ENCODE measurements around the gene ANKMY2.
"Not testable (repeated sequence)": the region's sequence is repeated elsewhere in the genome, so short reads cannot be mapped to it uniquely, and the experiment has no call there.

Gene ANKMY2

DNA sequence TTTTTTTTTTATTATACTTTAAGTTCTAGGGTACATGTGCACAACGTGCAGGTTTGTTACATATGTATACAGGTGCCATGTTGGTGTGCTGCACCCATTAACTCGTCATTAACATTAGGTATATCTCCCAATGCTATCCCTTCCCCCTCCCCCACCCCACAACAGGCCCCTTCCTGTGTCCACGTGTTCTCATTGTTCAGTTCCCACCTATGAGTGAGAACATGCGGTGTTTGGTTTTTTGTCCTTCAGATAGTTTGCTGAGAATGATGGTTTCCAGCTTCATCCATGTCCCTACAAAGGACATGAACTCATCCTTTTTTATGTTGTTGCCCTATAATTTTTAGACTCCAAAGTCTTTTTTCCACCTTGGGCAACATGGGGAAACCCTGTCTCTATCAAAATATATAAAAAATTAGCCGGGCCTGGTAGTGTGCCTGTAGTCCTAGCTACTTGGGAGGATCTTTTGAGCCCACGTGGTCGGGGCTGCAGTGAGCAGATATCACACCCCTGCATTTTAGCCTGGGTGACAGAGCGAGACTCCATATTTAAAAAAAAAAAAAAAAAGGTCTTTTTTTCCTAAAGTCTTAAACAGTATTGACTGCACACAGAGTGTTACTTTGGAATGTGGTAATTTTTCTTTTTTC lies 14.4 kb upstream of the ANKMY2 start:
- not testable (repeated sequence) for H3K9me3 ChIP-seq (ENCODE audit: control insufficient read depth in 1 of 2, low read length in 2 of 2); H3K27ac ChIP-seq (ENCODE audit: low read depth, low read length); H3K36me3 ChIP-seq (ENCODE audit: control insufficient read depth in 1 of 2, insufficient read depth in 2 of 2, low read length in 2 of 2); H3K9ac ChIP-seq (ENCODE audit: low read depth in 1 of 2, low read length in 2 of 2); H3K4me3 ChIP-seq (ENCODE audit: low read depth in 1 of 2, low read length in 2 of 2); H3K27me3 ChIP-seq (ENCODE audit: control insufficient read depth in 1 of 2, insufficient read depth in 2 of 2, low read length in 2 of 2)
- H3K4me1 ChIP-seq (ENCODE audit: control insufficient read depth in 1 of 2, insufficient read depth in 2 of 2, low read length in 2 of 2) = peaks cover 4 to 14% of the 10 kb centered on the region in 2 donors

DNA sequence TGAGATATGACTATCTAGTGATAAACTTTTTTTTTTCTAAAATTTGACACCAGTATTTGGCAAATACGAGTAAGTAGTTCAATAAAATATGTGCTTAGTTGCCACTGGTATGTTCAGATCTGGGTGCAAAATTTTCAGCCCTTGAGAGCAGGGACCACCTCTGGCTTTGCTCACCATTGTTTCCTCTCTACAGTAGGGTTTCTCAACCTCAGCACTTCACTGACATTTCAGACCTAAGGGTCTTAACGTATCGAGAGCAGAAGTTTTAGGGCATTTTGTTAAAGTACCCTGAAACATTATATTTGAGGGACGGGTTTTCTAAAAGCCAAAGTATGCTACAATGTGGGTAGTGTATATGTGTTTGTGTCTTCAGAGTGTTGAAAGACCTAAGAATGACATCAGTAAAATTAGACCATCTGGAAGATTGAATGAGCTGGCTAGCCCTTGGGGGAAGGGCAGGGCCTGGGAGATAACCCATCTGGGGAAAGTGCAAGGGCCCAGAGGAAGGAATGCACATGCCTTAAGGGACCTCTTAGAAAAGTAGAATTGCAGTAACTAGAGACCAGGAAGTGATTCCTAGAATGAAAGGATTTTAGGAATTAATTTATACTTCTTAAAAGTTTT lies 12.2 kb upstream of the ANKMY2 start:
- H3K9me3 ChIP-seq (ENCODE audit: control insufficient read depth in 1 of 2, low read length in 2 of 2) = no peaks in the 10 kb centered on the region
- peaks cover 4 to 14% of the 10 kb centered on the region in 2 donors for H3K4me1 ChIP-seq (ENCODE audit: control insufficient read depth in 1 of 2, insufficient read depth in 2 of 2, low read length in 2 of 2)
- H3K27ac ChIP-seq (ENCODE audit: low read depth, low read length) = no peak overlapping the region
- H3K36me3 ChIP-seq (ENCODE audit: control insufficient read depth in 1 of 2, insufficient read depth in 2 of 2, low read length in 2 of 2) = no peaks in the 10 kb centered on the region
- no peak overlapping the region for H3K4me3 ChIP-seq (ENCODE audit: low read depth in 1 of 2, low read length in 2 of 2)
- H3K9ac ChIP-seq (ENCODE audit: low read depth in 1 of 2, low read length in 2 of 2) = no peak overlapping the region
- H3K27me3 ChIP-seq (ENCODE audit: control insufficient read depth in 1 of 2, insufficient read depth in 2 of 2, low read length in 2 of 2) = no peaks in the 10 kb centered on the region

DNA sequence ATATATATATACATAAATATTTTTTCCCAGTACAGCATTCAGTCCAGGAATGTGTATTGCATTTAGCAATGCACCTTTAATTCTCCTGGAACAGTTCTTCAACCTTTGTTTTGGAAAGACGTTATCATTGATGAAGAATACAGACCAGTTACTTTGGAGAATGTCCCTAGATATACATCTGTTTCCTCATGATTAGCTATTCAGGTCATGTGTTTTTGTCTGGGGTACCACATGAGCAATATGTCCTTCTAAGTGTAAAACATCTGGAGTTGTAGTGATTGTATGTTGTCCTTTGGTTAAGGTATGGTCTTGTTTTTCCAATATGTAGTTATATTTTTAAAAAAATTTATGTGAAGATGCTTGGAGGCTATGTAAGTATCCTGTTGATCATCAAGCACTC lies 10.6 kb upstream of the ANKMY2 start:
- Histone ChIP-seq H3K27me3 (ENCODE audit: control insufficient read depth in 1 of 2, insufficient read depth in 2 of 2, low read length in 2 of 2) (no peaks in the 10 kb centered on the region), H3K36me3 (ENCODE audit: control insufficient read depth in 1 of 2, insufficient read depth in 2 of 2, low read length in 2 of 2) (no peaks in the 10 kb centered on the region), H3K4me1 (ENCODE audit: control insufficient read depth in 1 of 2, insufficient read depth in 2 of 2, low read length in 2 of 2) (peaks cover 2 to 8% of the 10 kb centered on the region in 2 donors), H3K4me3 (ENCODE audit: low read depth in 1 of 2, low read length in 2 of 2) (no peak overlapping the region), H3K9ac (ENCODE audit: low read depth in 1 of 2, low read length in 2 of 2) (no peak overlapping the region), H3K9me3 (ENCODE audit: control insufficient read depth in 1 of 2, low read length in 2 of 2) (no peaks in the 10 kb centered on the region), H3K27ac (ENCODE audit: low read depth, low read length) (no peak overlapping the region)

DNA sequence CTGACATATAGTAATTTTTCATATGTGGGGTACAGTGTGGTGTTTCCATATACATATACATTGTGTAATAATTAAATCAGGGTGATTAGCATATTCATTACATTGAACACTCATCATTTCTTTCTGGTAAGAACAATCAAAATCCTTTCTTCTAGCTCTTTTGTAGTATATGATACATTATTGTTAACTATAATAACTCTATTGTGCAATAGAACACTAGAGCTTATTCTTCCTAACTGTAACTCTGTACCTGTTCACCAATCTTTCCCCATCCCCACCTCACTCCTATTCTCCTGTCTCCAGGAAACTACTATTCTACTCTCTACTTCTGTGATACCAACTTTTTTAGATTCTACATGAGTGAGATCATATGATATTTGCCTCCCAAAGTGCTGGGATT lies 9.8 kb upstream of the ANKMY2 start:
- Histone ChIP-seq H3K4me3 (ENCODE audit: low read depth in 1 of 2, low read length in 2 of 2) (no peak overlapping the region), H3K36me3 (ENCODE audit: control insufficient read depth in 1 of 2, insufficient read depth in 2 of 2, low read length in 2 of 2) (no peaks in the 10 kb centered on the region), H3K27ac (ENCODE audit: low read depth, low read length) (no peak overlapping the region), H3K27me3 (ENCODE audit: control insufficient read depth in 1 of 2, insufficient read depth in 2 of 2, low read length in 2 of 2) (no peaks in the 10 kb centered on the region), H3K9ac (ENCODE audit: low read depth in 1 of 2, low read length in 2 of 2) (no peak overlapping the region), H3K9me3 (ENCODE audit: control insufficient read depth in 1 of 2, low read length in 2 of 2) (no peaks in the 10 kb centered on the region), H3K4me1 (ENCODE audit: control insufficient read depth in 1 of 2, insufficient read depth in 2 of 2, low read length in 2 of 2) (peaks cover 0 to 6% of the 10 kb centered on the region in 2 donors)

DNA sequence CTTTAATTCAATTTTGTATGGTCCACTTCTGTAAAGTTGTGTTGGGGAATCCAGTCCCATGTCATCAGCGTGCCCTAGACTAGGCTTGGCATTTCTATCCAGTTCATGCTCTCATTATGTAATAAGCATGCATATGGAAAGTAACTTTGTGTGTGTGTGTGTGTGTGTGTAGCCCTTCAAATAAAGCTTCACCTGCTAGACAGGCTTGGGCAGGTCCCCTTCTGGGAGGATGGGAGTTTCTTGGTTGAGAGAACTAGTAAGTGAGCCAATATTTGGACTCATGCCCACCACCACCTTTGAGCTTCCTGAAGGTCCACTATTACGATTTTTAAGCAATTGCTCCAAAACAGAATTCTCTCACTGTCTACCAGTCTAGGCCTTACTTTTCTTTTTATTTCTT lies 7.3 kb upstream of the ANKMY2 start:
- H3K4me1 ChIP-seq (ENCODE audit: control insufficient read depth in 1 of 2, insufficient read depth in 2 of 2, low read length in 2 of 2) = peaks cover 0 to 18% of the 10 kb centered on the region in 2 donors
- no peaks in the 10 kb centered on the region for H3K9me3 ChIP-seq (ENCODE audit: control insufficient read depth in 1 of 2, low read length in 2 of 2)
- no peak overlapping the region for H3K27ac ChIP-seq (ENCODE audit: low read depth, low read length)
- H3K9ac ChIP-seq (ENCODE audit: low read depth in 1 of 2, low read length in 2 of 2) = no peak overlapping the region
- H3K4me3 ChIP-seq (ENCODE audit: low read depth in 1 of 2, low read length in 2 of 2) = no peak overlapping the region
- H3K27me3 ChIP-seq (ENCODE audit: control insufficient read depth in 1 of 2, insufficient read depth in 2 of 2, low read length in 2 of 2) = no peaks in the 10 kb centered on the region
- no peaks in the 10 kb centered on the region for H3K36me3 ChIP-seq (ENCODE audit: control insufficient read depth in 1 of 2, insufficient read depth in 2 of 2, low read length in 2 of 2)

DNA sequence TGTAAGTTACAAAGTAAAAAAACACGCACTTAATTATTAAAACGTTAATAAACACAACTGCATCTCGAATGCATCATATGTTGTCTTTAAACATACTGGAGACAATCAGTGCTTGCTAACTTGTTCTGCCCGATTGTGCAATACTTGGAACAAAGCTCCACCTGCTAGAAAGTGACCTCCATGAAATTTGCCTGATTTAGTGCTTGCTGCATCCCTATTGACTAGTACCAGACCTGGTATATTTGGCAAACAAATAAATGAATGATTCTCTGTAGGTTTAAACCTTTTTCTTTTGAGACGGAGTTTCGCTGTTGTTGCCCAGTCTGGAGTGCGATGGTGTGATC lies 6.7 kb upstream of the ANKMY2 start:
- no peaks in the 10 kb centered on the region for H3K9me3 ChIP-seq (ENCODE audit: control insufficient read depth in 1 of 2, low read length in 2 of 2)
- no peak overlapping the region for H3K4me3 ChIP-seq (ENCODE audit: low read depth in 1 of 2, low read length in 2 of 2)
- no peaks in the 10 kb centered on the region for H3K27me3 ChIP-seq (ENCODE audit: control insufficient read depth in 1 of 2, insufficient read depth in 2 of 2, low read length in 2 of 2)
- no peaks in the 10 kb centered on the region for H3K36me3 ChIP-seq (ENCODE audit: control insufficient read depth in 1 of 2, insufficient read depth in 2 of 2, low read length in 2 of 2)
- no peak overlapping the region for H3K9ac ChIP-seq (ENCODE audit: low read depth in 1 of 2, low read length in 2 of 2)
- peaks cover 6 to 21% of the 10 kb centered on the region in 2 donors for H3K4me1 ChIP-seq (ENCODE audit: control insufficient read depth in 1 of 2, insufficient read depth in 2 of 2, low read length in 2 of 2)
- H3K27ac ChIP-seq (ENCODE audit: low read depth, low read length) = no peak overlapping the region

DNA sequence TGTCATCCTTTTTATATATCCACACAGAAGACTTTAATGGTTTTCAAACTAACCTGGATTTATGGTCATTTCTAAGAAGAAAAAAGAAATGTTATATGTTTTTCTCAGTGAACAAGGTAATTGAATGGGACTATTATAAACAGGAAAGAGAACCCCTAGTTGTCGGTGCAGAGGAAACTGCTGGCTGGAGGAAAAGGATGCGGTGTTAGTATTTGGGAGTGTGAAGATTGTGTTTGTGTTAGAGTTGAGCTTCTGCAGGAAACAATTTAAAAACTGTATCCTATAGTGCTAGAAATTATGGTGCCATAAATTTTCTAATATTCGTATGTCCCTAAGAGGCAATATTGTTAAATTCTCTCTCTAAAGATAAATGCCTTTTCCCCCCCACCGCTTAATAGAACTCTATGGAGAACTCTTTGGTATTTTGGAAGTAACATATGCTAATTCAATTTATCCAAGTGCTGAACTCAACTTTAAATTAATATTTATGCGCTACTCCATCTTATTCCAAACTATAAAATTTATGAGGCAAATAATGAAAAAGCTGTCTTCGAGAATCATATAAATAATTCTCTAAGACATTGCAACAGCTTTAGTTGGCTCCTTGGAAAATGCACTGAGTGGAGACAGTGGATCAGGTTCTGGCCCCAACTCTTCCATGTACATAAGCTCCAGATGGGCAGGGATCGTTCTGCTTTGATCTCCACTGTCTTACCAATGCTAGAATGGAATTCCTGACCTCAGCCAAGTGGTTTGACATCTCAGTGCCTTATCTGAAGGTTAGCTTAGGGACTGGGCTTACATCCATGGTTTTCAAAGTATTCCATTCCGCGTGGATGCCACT lies 6.1 kb upstream of the ANKMY2 start:
- no peaks in the 10 kb centered on the region for H3K27me3 ChIP-seq (ENCODE audit: control insufficient read depth in 1 of 2, insufficient read depth in 2 of 2, low read length in 2 of 2)
- H3K27ac ChIP-seq (ENCODE audit: low read depth, low read length) = no peak overlapping the region
- H3K4me3 ChIP-seq (ENCODE audit: low read depth in 1 of 2, low read length in 2 of 2) = no peak overlapping the region
- H3K9me3 ChIP-seq (ENCODE audit: control insufficient read depth in 1 of 2, low read length in 2 of 2) = no peaks in the 10 kb centered on the region
- peaks cover 11 to 25% of the 10 kb centered on the region in 2 donors for H3K4me1 ChIP-seq (ENCODE audit: control insufficient read depth in 1 of 2, insufficient read depth in 2 of 2, low read length in 2 of 2)
- H3K9ac ChIP-seq (ENCODE audit: low read depth in 1 of 2, low read length in 2 of 2) = no peak overlapping the region
- no peaks in the 10 kb centered on the region for H3K36me3 ChIP-seq (ENCODE audit: control insufficient read depth in 1 of 2, insufficient read depth in 2 of 2, low read length in 2 of 2)

DNA sequence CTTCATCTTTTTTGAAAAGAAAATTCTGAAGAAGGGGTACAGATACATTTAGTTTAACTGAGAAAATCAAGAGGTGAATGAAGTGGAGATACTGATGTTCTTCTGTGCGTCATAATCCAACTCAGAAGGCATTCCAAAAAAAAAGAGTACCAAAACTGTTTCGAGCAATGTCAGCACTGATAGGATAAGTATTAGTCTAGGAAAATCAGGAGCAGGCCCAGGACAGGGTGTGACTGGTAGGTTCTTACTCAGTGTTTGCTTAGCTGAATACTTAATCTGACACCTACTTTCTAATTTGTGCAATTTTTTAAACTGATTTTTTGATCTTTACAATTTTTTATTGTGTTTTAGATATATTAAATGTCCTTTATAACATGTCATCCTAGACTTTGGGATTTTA lies 4.7 kb upstream of the ANKMY2 start:
- H3K27me3 ChIP-seq (ENCODE audit: control insufficient read depth in 1 of 2, insufficient read depth in 2 of 2, low read length in 2 of 2) = no peaks in the 10 kb centered on the region
- H3K36me3 ChIP-seq (ENCODE audit: control insufficient read depth in 1 of 2, insufficient read depth in 2 of 2, low read length in 2 of 2) = no peaks in the 10 kb centered on the region
- peaks cover 11 to 25% of the 10 kb centered on the region in 2 donors for H3K4me1 ChIP-seq (ENCODE audit: control insufficient read depth in 1 of 2, insufficient read depth in 2 of 2, low read length in 2 of 2)
- H3K4me3 ChIP-seq (ENCODE audit: low read depth in 1 of 2, low read length in 2 of 2) = no peak overlapping the region
- H3K9ac ChIP-seq (ENCODE audit: low read depth in 1 of 2, low read length in 2 of 2) = no peak overlapping the region
- no peaks in the 10 kb centered on the region for H3K9me3 ChIP-seq (ENCODE audit: control insufficient read depth in 1 of 2, low read length in 2 of 2)
- H3K27ac ChIP-seq (ENCODE audit: low read depth, low read length) = no peak overlapping the region

DNA sequence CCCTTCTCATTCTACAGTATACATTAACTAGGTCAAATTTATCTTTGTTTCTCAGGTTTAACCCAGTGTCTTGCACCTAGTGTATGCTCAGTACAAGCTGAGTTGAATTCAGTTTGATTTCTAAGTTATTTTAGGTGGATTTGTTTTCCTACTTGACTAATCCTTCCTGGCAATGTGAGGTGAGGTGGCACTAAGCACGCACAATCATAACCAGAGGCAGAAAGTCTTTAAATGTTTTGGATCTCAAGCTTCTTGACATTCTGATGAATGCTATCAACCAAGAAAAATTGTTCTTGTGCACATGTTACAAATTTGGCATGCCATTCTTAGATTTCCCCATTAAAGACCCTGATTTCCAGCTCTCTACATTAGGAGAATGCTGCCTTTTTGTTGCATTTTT lies 3.6 kb upstream of the ANKMY2 start:
- H3K27ac ChIP-seq (ENCODE audit: low read depth, low read length) = no peak overlapping the region

DNA sequence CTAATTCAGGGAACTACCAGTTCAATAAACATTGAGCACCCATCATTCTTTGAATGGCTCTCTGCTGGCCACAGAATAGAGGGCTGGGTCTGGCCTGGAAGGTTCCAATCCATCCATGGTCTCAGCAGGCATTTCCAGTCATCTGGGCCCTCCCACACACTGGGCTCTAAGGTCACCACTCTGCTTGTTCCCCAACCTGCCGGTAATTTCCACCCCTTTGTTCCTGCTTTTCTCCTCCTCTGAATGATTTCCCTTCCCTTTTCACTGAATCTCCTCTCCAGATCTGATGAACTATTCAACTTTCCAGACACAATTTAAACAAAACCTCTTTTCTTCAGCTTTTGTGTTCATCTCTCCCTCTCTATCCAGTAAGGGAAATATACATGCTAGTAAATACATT lies 3.0 kb upstream of the ANKMY2 start:
- H3K9me3 ChIP-seq (ENCODE audit: control insufficient read depth in 1 of 2, low read length in 2 of 2) = no peaks in the 10 kb centered on the region
- peaks cover 19 to 33% of the 10 kb centered on the region in 2 donors for H3K4me1 ChIP-seq (ENCODE audit: control insufficient read depth in 1 of 2, insufficient read depth in 2 of 2, low read length in 2 of 2)
- no peaks in the 10 kb centered on the region for H3K36me3 ChIP-seq (ENCODE audit: control insufficient read depth in 1 of 2, insufficient read depth in 2 of 2, low read length in 2 of 2)
- no peak overlapping the region for H3K27ac ChIP-seq (ENCODE audit: low read depth, low read length)
- no peaks in the 10 kb centered on the region for H3K27me3 ChIP-seq (ENCODE audit: control insufficient read depth in 1 of 2, insufficient read depth in 2 of 2, low read length in 2 of 2)
- no peak overlapping the region for H3K9ac ChIP-seq (ENCODE audit: low read depth in 1 of 2, low read length in 2 of 2)
- H3K4me3 ChIP-seq (ENCODE audit: low read depth in 1 of 2, low read length in 2 of 2) = no peak overlapping the region

More for the DNA sequence above, 3.6 kb upstream of the ANKMY2 start:
- no peak overlapping the region for H3K9ac ChIP-seq (ENCODE audit: low read depth in 1 of 2, low read length in 2 of 2)
- H3K4me3 ChIP-seq (ENCODE audit: low read depth in 1 of 2, low read length in 2 of 2) = no peak overlapping the region
- peaks cover 14 to 27% of the 10 kb centered on the region in 2 donors for H3K4me1 ChIP-seq (ENCODE audit: control insufficient read depth in 1 of 2, insufficient read depth in 2 of 2, low read length in 2 of 2)
- no peaks in the 10 kb centered on the region for H3K27me3 ChIP-seq (ENCODE audit: control insufficient read depth in 1 of 2, insufficient read depth in 2 of 2, low read length in 2 of 2)
- no peaks in the 10 kb centered on the region for H3K9me3 ChIP-seq (ENCODE audit: control insufficient read depth in 1 of 2, low read length in 2 of 2)
- H3K36me3 ChIP-seq (ENCODE audit: control insufficient read depth in 1 of 2, insufficient read depth in 2 of 2, low read length in 2 of 2) = no peaks in the 10 kb centered on the region

Measured in duodenal mucosa (tissue), 2 donors.